RWPE2 (cell line): Measurements from ENCODE around the gene SFTPB.

Experiments
- ATAC-seq: fragments of 200-7000 bp; cut with Tn5 transposase; 3 replicates; pipeline ENCODE4 v1.9.1; 2021; ENCODE audit warnings: low read depth
- DNase-seq: peaks from one replicate; pipeline ENCODE4 v3.0.0-alpha.2; 2020; ENCODE audit warnings: low spot score
- H3K27ac ChIP-seq: fragments of 450-650 bp; 2 replicates; pipeline ENCODE4 v1.5.1; 2017; ENCODE audit warnings: mild to moderate bottlenecking; ENCODE audit not compliant: poor library complexity, severe bottlenecking
- H3K27me3 ChIP-seq: fragments of 250-450 bp; sonication (Bioruptor Pico); 2 replicates; pipeline ENCODE4 v1.5.1; 2021; ENCODE audit warnings: mild to moderate bottlenecking, moderate library complexity; ENCODE audit not compliant: insufficient read depth, poor library complexity, severe bottlenecking
- H3K36me3 ChIP-seq: fragments of 250-450 bp; sonication (Bioruptor Pico); 2 replicates; pipeline ENCODE4 v1.5.1; 2020; ENCODE audit warnings: low read depth, mild to moderate bottlenecking, moderate library complexity
- H3K4me1 ChIP-seq: fragments of 250-450 bp; sonication (Bioruptor Pico); 2 replicates; pipeline ENCODE4 v1.5.1; 2021; ENCODE audit warnings: mild to moderate bottlenecking, moderate library complexity; ENCODE audit not compliant: insufficient read depth, poor library complexity, severe bottlenecking
- H3K4me3 ChIP-seq: fragments of 250-450 bp; sonication (Bioruptor Pico); 2 replicates; pipeline ENCODE4 v1.5.1; 2021; ENCODE audit warnings: mild to moderate bottlenecking, moderate library complexity; ENCODE audit not compliant: severe bottlenecking
- H3K9me3 ChIP-seq: fragments of 250-450 bp; sonication (Bioruptor Pico); 2 replicates; pipeline ENCODE4 v1.5.1; 2021; ENCODE audit warnings: mild to moderate bottlenecking, moderate library complexity; ENCODE audit not compliant: severe bottlenecking
- TF ChIP-seq, protein P1 (sequence below): fragments of 450-650 bp; IDR thresholded peaks from one replicate; pipeline ENCODE4 v1.5.1; 2017; ENCODE audit warnings: mild to moderate bottlenecking, moderate library complexity; ENCODE audit not compliant: poor library complexity, severe bottlenecking

Gene SFTPB

GRCh38 chr2:85669549-85669948 lies 1.6 kb upstream of the SFTPB start:
- Histone ChIP-seq H3K36me3 (no peaks in the 10 kb centered on the region), H3K27ac (no peak overlapping the region), H3K27me3 (no peaks in the 10 kb centered on the region), H3K9me3 (no peaks in the 10 kb centered on the region), H3K4me1 (no peaks in the 10 kb centered on the region), H3K4me3 (no peak overlapping the region)
- TF ChIP-seq, protein P1, sequence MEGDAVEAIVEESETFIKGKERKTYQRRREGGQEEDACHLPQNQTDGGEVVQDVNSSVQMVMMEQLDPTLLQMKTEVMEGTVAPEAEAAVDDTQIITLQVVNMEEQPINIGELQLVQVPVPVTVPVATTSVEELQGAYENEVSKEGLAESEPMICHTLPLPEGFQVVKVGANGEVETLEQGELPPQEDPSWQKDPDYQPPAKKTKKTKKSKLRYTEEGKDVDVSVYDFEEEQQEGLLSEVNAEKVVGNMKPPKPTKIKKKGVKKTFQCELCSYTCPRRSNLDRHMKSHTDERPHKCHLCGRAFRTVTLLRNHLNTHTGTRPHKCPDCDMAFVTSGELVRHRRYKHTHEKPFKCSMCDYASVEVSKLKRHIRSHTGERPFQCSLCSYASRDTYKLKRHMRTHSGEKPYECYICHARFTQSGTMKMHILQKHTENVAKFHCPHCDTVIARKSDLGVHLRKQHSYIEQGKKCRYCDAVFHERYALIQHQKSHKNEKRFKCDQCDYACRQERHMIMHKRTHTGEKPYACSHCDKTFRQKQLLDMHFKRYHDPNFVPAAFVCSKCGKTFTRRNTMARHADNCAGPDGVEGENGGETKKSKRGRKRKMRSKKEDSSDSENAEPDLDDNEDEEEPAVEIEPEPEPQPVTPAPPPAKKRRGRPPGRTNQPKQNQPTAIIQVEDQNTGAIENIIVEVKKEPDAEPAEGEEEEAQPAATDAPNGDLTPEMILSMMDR, result no peak
- DNase-seq (no peak), ATAC-seq (no peak)

DNA sequence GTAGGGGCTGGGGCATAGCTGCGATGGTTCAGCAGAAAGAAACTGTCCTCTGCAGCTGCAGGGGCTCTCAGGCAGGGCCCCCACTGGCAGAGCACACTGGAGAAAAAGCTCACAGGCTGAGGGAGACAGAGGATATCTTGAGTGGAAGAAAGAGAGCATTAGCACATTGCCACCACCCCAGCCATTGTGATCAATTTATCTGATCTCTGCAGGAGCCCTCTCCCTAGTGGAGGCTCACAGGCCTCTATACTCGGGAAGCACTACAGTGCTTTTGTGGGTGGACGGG lies 801 bp upstream of the SFTPB start:
- H3K27ac ChIP-seq, result no peak overlapping the region
- no peak for ATAC-seq

DNA sequence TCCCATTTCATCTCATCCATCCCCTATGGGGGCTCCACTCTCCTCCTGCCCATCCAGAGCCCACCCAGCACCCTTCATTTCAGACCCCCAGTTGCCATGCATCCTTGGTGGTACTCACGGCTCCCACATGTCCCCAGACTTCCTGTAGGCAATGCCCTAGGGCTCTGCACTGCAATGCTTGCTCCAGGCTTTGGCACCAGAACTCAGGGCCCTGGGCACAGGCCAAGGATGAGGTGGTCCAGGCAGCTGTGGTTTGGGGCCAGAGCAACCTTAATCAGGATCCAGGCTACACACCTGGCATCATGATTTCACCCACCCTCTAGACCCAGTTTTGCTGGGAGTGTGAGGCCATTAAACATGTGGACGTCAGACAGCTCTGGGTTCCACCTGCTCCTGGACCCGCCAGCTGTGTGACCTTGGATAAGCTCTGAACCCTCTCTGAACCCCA lies 414 bp downstream of the SFTPB start:
- ATAC-seq (no peak), DNase-seq (no peak)

More for the DNA sequence above, 801 bp upstream of the SFTPB start:
- no peaks in the 10 kb centered on the region for H3K27me3 ChIP-seq
- no peak for DNase-seq
- no peaks in the 10 kb centered on the region for H3K36me3 ChIP-seq
- no peaks in the 10 kb centered on the region for H3K4me1 ChIP-seq
- H3K9me3 ChIP-seq, result no peaks in the 10 kb centered on the region
- no peak overlapping the region for H3K4me3 ChIP-seq
- TF ChIP-seq, protein P1, result no peak

GRCh38 chr2:85666435-85667316 lies 1.3 kb downstream of the SFTPB start:
- H3K9me3 ChIP-seq, result no peaks in the 10 kb centered on the region
- no peak overlapping the region for H3K27ac ChIP-seq
- H3K4me1 ChIP-seq, result no peaks in the 10 kb centered on the region
- ATAC-seq (no peak), DNase-seq (no peak)
- no peaks in the 10 kb centered on the region for H3K27me3 ChIP-seq
- TF ChIP-seq, protein P1, result no peak
- no peak overlapping the region for H3K4me3 ChIP-seq
- H3K36me3 ChIP-seq, result no peaks in the 10 kb centered on the region

More for the DNA sequence above, 414 bp downstream of the SFTPB start:
- Histone ChIP-seq H3K36me3 (no peaks in the 10 kb centered on the region), H3K27ac (no peak overlapping the region), H3K4me3 (no peak overlapping the region), H3K4me1 (no peaks in the 10 kb centered on the region), H3K9me3 (no peaks in the 10 kb centered on the region), H3K27me3 (no peaks in the 10 kb centered on the region)
- TF ChIP-seq, protein P1, result no peak

DNA sequence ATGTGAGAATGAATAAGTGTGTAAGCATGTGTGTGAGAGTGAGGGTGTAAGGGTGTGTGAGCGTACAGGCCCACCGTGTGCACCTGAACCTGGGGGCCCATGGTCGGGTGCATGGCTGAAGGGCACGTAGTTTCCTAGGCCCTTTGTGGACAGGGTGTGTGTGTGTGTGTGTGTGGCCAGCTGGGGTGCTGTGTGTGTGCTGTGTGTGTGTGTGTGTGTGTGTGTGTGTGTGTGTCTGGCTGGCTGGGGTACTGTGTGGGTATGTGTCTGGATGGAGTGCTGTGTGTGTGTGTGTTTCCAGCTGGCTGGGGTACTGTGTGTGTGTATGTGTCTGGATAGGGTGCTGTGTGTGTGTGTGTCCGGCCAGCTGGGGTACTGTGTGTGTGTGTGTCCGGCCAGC lies 2.0 kb downstream of the SFTPB start:
- Histone ChIP-seq H3K9me3 (no peaks in the 10 kb centered on the region), H3K36me3 (no peaks in the 10 kb centered on the region), H3K4me3 (no peak overlapping the region), H3K27ac (no peak overlapping the region), H3K4me1 (no peaks in the 10 kb centered on the region), H3K27me3 (no peaks in the 10 kb centered on the region)
- DNase-seq (no peak), ATAC-seq (no peak)
- TF ChIP-seq, protein P1, result no peak
